Fibroblast of gingiva (primary cell): Measurements from ENCODE around the gene CMTM1.

Source experiments
- DNase-seq: peaks from one replicate; pipeline ENCODE4 v3.0.0-alpha.2; 2011; ENCODE audit warnings: low read depth

Gene CMTM1

DNA sequence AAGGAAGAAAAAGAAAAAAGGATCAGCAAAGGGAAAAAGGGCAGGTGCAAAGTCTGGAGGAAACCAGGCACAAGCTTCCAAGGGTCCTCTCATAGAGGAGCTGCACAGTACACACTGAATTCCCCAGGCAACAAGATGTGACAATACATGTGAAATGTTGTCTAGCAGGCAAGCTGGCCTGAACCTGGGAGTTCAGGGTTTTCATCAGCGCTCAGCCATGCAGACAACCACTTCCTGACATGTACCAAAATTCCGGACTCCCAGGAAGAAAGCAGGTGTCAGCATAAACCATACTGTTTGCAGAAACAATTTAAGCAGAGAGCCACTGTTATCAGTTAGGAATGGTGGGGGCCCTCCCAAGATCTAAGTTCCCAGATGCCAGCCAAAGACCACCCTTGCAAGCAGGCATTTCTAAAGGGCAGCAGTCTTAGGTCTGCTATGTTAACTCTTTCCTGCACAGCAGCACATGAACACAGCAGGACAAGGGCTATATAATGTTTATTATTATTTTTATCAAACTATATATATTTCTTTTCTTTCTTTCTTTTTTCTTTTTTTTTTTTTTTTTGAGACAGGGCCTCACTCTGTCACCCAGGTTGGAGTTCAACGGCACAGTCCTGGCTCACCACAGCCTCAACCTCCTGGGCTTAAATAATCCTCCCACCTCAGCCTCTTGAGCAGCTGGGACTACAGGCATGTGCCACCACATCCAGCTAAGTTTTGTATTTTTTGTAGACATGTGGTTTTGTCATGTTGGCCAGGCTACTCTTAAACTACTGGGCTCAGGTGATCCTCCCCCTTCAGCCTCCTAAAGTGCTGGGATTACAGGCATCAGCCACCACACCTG is 26.4 kb upstream of the CMTM1 start:
- DNase-seq, result no peak

DNA sequence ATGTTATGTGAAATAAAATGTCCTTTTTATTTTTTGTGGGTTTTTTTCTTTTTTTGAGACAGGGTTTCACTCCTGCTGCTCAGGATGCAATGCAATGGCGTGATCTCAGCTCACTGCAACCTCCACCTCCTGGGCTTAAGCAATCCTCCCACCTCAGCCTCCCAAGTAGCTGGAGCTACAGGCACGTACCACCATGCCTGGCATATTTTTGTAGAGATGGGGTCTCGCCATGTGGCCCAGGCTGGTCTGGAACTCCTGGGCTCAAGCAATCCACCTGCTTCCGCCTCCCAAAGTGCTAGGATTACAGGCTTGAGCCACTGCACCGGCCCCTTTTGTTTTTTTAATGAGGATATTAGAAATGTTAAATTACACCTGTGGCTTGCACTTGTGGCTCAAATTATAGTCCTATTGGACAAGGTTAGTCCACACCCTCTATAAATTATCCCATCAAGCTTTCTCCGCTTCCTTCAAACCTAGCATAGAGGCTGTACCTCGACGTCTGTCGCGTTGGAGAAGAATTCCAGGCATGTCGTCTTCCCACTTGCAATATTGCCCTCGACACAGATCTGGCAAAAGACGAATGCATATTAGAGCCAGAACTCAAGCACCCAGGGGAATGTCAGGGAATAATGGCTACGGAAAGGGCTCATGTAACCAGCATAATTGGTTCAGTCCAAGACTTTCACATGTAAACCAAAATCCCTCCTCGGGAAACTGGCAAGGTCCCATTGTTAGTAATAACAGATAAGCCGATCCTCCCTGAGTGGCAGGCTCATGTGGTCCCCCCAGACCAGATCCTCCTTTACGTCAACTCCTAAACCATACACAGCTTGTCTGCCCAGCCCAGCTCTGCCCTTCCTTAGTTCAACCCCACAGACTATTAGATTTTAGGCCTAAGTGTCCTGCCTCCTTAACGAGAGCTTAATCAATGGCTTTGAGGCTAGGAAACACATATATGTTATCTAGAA is 24.6 kb upstream of the CMTM1 start:
- no peak for DNase-seq

DNA sequence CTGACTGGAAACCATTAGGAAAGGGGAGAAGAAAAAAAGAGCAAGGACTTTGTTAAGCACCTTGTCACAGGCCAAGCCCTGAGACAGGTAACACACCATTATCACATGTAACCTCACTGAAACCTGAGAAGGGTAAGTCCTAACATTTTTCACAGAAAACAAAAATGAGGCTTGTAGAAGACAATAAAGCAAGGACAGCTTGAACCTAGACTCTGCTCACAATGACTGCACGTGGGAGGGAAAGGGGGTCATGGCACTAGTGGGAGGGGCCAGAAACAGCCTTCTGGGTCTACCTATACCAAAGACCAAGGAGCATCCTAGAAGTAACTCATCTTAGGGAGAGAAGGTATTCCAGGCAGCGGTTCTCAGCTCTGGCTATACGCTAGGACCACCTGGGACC is 23.8 kb upstream of the CMTM1 start:
- DNase-seq, result no peak

- no peak for DNase-seq
These were observed 22.7 kb upstream of the CMTM1 start for GRCh38 chr16:66543541-66543940.

- no peak for DNase-seq
These were observed 22.1 kb upstream of the CMTM1 start for GRCh38 chr16:66544016-66544757.

DNA sequence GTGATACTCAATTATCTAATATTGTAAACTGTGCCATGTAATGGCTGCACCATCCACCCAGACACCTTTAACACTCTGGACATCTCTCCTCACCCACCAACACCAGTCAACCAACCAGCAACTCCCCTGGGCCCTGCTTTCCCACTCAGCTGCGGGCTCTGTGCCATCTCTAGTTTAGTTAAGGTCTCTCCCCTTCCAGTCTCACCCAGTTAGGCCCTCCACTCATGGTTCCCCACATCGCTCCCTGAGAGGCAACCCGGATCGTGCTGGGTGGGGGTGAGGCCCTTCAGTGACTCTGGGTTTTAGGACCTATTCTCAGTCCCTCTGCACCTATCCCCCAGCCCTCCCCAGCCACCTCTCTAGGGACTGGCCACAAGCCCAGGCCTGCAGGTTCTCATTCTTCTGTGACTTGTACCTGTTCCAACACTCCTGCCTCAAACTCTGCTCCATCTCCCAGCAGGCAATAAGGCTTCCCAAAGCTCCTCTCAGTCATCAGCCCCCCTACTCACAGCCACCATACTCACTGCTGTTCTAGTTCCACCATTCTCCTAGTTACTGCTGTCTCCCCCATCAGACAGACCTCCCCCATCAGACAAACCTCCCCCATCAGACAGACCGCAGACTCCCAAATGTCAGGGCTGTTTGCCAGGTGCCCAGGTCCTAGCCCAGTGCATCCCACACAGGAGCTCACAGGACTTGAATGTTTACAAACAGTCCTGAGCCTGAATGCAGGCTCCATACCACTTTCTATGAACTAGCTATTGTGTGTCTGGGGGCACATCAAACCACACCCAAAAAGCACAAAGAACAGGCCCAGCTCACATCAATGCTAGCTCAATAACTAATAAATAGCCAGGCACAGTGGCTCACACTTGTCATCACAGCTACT is 18.9 kb upstream of the CMTM1 start:
- DNase-seq, result no peak

- DNase-seq, result no peak
These were observed 18.2 kb upstream of the CMTM1 start for GRCh38 chr16:66548068-66548467.

- no peak for DNase-seq
These were observed 17.4 kb upstream of the CMTM1 start for GRCh38 chr16:66548868-66549267.

DNA sequence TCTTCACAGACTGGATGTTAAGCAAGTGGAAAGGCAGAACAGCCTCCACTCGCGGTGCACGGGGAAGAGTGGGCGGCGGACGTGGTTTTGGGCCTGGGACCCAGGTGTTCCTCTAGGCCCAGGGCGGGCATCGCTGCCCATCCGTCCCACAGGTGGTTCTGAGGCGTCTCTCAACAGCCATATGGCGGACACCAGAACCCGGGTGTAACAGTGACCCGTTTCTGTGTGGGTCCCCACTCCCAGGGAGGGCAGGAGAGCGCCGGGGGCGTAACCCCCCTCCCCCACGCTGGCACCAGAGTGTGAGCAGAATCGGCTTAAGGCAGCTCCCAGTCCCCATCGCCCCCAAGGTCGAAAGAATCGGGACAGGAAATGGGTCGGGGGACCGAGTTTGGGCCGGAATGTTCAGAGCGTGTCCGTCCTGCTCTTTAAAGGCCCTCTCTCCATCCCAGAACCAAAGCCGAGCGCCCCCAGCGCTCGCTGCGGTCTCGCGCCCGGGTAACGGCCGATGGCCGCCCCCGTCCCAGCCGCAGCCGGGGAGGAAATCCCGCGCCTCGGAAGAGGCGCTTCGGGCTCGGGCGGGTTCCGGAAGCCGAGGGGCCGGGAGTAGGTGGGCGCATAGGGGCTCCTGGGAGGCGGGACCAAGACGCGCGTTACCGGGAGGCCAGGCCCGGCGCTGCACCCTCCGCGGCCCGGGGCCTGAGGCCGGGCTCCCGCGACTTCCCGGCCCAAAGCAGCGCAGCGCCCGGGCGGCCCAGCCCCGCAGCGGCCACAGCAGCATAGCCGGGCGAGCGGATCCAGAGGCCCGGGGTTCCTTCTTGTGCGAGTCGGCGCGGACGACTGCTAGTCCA is 16.7 kb upstream of the CMTM1 start, which contains the start of gene TK2:
Gene TK2 (minus strand): TSS at position 839 of the 848 bp plus-strand sequence. CDS start 61 bp downstream, at position 778.
- DNase-seq, result peak; percentile 73

GRCh38 chr16:66551348-66551759 is 14.9 kb upstream of the CMTM1 start:
- peak; percentile 25 for DNase-seq

DNA sequence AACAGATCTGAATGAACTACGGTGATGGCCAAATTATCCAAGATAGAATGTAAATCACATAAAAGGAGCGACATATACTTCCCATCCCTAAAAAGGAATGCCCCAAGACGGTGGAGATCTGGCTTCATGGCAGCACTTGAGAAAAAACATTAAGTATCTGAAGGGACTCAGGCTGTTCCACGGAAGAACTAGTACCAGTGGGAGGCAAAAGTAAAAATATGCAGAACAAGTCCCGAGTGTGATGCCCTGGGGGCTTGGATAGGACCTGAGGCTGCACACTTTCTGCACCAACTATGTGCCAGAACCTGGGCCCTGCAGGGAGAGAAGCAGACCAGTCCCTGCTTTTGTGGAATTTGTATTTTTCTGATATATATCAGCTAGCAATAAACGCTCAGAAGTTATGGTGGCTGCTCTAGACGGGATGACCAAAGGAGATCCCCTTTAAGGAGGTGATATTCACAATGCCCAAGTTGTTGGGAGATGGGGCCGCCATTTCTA is 14.4 kb upstream of the CMTM1 start:
- no peak for DNase-seq

DNA sequence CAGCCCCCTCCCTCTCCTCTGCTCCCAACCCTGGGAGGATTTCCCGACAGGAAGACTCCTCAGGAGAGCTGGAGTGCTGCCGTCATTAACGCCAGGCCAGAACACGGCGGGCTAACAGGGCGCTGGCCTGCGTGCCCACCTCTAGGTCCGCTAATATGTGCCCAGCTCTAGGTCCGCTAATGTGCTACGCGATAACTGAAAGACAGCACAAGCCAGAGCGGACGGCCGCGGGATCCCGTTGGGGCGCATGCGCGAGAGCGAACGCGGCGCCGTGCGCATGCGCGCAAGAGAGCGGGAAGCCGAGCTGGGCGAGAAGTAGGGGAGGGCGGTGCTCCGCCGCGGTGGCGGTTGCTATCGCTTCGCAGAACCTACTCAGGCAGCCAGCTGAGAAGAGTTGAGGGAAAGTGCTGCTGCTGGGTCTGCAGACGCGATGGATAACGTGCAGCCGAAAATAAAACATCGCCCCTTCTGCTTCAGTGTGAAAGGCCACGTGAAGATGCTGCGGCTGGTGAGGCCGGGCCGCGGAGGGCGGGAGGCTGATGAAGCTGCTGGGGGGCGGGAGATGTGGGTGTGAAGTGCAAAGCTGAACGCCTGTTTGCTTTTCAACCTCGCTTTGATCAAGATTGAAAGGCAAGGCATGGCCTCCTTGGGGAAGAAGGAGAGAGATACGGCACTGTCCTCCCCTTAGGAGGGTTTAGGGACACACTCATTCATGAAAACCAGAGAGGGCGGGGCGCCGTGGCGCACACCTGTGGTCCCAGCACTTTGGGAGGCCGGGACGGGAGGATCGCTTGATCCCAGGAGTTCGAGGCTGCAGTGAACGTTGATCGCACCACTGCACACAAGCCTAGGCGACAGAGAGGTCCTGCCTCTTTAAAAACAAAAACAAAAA is 13.7 kb upstream of the CMTM1 start, which contains the start of gene CKLF:
Gene CKLF (plus strand): TSS at position 291 of the 892 bp plus-strand sequence. CDS start 140 bp downstream, at position 431.
- peak; percentile 80 for DNase-seq

GRCh38 chr16:66553223-66553622 is 13.0 kb upstream of the CMTM1 start:
- DNase-seq, result no peak

DNA sequence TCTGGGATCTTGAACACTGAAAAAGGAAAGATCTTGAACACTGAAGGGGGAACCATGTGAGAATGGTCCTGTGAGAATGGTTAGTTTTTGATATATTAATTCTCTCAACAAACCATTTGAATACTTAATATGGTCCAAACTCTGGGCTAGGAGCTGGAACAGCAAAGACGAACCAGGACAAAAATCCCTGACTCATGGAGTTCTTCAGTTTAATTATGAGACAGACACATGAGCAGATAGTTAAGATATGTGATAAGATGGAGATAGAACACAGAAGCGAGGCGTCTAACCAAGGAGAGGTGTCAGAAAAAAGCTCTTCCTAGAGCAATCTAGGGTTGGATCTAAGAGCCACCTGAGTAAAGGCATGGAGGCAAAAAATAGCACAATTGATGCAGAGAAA is 12.2 kb upstream of the CMTM1 start:
- no peak for DNase-seq

GRCh38 chr16:66554495-66554894 is 11.7 kb upstream of the CMTM1 start:
- no peak for DNase-seq

DNA sequence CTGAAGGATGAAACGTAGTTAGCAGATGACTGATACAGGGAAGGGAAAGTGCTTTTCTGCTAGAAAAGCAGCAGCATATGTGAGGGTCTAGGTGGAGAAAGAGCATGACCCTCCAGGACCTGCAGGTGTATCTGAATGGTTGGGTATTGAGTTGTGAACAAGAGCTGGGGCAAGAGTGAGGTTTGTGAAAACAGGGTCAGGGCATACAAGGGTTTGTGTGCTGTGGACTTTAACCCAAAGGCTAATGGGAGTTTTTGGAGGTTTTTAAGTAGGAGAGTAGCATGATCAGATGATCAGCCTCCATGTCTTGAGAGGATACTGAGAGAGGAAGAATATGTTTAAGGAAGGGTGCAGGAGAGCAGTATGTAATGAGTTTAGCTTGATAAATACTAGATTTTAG is 6.1 kb upstream of the CMTM1 start:
- DNase-seq, result no peak

DNA sequence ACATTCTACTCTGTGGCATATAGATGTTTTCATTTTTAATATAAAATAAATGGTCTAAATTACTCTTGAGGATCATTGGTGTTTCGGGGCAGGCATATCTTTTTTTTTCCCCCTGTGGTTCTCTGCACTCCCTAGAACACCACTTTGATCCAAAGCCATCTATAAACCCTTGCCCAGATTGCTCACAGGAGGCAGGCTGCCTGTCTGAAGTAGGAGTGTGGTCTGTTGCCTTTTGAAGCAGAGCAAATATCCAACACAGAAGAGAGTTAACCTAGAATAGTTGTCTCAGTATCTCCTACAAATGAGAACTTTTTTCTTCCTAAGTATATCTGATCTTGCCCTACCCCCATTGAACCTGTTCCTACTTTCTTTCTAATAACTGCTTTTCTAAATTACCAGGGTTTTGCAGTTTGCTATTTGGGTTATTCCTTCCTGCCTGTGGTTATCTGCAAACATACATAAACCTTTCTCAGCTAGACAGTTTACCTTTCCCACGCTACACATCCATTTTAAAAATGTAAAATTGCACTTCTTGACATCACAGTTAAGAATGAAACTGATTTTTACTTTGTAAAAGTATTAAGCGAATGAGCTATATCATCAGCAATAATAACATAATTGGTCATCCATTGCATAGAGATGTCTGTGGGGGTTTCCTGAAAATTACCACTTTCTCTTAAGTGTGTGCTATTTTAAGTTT is 4.7 kb upstream of the CMTM1 start:
- no peak for DNase-seq

DNA sequence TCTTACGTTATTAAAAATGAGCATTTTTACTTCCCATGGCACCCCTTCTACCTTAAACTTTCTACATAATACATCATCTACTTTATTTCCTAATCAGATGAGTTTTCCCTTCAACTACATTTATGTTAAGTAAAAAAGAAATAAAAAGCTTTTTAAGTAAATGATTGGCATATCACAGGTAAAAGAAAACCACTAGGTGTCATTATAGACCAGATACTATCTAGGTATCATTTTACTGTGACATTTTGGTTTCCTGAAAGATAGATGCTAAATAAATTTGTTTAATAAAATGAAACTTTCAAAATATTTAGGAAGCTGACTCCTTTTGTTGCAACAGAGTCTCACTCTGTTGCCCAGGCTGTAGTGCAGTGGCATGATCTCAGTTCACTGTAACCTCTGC is 3.8 kb upstream of the CMTM1 start:
- DNase-seq, result no peak
